Astrocyte (in vitro differentiated cells and primary cell): ENCODE data around the gene PKP4.

Experiments used
- CTCF ChIP-seq: IDR thresholded peaks from 2 replicates; pipeline ENCODE4 v1.5.1; 2011; ENCODE audit warnings: low read depth, mild to moderate bottlenecking, inconsistent platforms, low read length, moderate library complexity; ENCODE audit not compliant: insufficient read depth
- EZH2 ChIP-seq: IDR thresholded peaks from 2 replicates; pipeline ENCODE4 v1.6.1; 2012; ENCODE audit warnings: mild to moderate bottlenecking, low read length, inconsistent platforms; ENCODE audit not compliant: insufficient read depth

DNA sequence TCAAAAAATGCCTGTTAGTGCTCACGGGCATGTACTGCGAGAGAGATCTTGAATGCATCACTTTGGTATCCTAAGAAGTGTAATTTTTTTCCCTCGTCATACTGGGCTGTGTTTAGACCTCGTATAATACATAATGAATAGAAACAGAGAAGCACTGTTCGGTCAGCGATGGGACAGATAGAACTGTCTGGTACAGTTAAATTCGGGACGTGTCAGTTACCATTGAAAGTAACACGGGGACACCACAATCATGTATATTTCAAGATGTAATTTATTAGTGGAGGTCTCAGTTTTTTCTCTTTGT is 1.8 kb downstream of the PKP4 start:
- TF ChIP-seq CTCF (no peak), EZH2 (no peak)
